GM18511 (cell line): ENCODE results near the gene DCAF5.
"Not testable (repeated sequence)": the region's sequence is repeated elsewhere in the genome, so short reads cannot be mapped to it uniquely, and the experiment has no call there.

Experiments used
- ATAC-seq: cut with Tn5 transposase; IDR thresholded peaks from one replicate; pipeline ENCODE4 v1.9.1; 2021; ENCODE audit warnings: mild to moderate bottlenecking, moderate library complexity; ENCODE audit not compliant: unreplicated experiment

DCAF5 gene

GRCh38 chr14:69073915-69074314 is 79.0 kb downstream of the DCAF5 start:
- ATAC-seq: no peak

DNA sequence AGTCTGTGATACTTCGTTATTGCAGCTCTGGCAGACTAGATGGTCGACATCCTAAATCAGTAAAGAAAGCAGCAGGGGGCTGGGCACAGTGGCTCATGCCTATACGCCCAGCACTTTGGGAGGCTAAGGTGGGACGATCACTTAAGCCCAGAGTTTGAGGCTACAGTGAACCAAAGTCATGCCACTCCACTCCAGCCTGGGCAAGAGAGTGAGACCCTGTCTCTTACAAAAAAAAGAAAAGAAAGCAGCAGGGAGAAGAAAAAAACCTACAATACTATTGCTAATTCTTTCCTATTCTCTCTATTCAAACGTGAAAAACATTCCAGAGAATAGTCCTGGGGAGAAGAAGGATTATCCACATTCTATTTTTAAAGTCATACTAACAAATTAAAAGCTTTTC is 79.5 kb downstream of the DCAF5 start:
- ATAC-seq: no peak

GRCh38 chr14:69072584-69072983 is 80.3 kb downstream of the DCAF5 start:
- ATAC-seq: no peak

- no peak for ATAC-seq
These were observed 84.0 kb downstream of the DCAF5 start for GRCh38 chr14:69068744-69069421.

- ATAC-seq: peak; percentile 58
These were observed 86.3 kb downstream of the DCAF5 start for GRCh38 chr14:69066396-69067171.

- ATAC-seq: not testable (repeated sequence)
These were observed 87.0 kb downstream of the DCAF5 start for GRCh38 chr14:69065934-69066333.

DNA sequence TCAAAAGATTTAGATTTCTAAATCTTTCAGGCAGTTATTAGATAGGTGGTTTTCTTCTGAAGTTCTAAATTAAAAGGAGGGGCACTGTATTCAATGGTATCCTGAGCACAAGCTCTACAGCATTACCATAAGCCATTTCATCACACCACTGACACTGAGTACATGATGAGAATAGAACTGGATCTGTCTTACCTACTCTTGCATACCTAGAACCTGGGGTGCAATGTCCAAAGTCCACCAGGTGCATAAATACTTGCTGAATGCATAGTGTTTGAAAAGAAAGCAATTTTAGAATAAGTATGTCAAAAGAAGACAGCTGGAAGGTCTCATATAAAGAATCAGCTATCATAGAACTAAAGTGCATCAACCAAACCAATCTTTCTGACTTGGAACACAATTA is 88.3 kb downstream of the DCAF5 start:
- no peak for ATAC-seq

- ATAC-seq: no peak
These were observed 93.0 kb downstream of the DCAF5 start for GRCh38 chr14:69059658-69060623.

- ATAC-seq: no peak
These were observed 96.7 kb downstream of the DCAF5 start for GRCh38 chr14:69055999-69056788.

DNA sequence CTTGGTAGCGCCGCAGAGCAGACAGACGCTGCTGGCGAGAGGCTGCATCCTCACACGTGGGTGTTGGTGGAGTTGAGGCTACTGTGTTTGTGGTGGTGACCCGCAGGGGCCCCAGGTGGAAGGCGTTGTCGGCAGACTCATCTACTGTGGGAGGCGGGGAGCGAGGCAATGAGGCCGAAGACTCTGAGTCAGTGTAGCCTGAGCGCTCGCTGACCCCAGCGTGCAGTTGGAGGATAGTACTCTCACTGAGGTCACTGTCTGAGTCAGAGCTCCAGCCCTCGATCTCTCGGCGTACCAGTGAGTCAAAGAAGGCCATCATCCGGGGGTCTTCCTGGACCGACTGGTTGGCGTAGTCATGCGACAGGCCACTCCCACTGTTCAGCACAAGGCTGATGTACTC is 97.8 kb downstream of the DCAF5 start:
- ATAC-seq: no peak

- ATAC-seq: no peak
These were observed 98.9 kb downstream of the DCAF5 start for GRCh38 chr14:69054030-69054429.

DNA sequence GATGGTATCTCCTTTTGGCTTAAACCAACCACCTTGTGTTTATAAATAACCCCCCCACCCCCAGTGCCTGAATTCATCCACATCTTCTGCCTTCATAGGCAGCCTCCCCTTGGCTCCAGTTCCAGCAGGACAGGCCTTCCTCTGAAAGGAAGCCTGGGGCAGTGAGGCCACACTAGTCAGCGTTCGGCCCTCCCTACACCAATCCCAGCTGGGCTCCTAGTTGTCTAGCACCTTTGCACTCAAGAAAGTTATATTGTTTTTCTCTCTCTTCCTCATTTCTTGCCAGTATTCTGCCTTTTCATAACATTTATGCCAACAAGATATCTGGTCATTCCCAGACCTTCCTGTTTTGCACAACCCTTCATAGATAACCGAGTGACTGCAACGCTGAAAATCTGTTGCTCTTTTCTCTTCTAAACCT is 100.7 kb downstream of the DCAF5 start:
- no peak for ATAC-seq

GRCh38 chr14:69050240-69051184 is 102.4 kb downstream of the DCAF5 start:
- ATAC-seq: no peak

DNA sequence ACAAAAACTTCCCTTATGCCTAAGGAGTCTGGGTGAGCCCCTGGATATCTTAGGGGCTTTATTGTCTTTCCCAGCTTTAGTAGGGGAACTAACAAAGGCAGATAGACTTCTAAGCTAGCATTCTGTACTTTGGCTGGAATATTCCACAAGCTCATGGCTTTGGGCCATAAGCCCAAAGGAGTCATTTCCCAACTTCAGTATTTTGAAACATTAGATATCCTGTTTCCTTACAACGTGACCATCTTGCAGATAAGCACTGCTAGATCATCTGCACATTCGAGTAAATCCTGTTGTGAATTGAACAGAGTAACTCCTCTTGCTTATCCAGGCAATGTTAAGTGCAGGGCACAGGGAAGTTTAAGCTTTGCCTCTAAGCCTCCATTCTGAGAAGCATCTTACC is 103.2 kb downstream of the DCAF5 start:
- ATAC-seq: no peak

DNA sequence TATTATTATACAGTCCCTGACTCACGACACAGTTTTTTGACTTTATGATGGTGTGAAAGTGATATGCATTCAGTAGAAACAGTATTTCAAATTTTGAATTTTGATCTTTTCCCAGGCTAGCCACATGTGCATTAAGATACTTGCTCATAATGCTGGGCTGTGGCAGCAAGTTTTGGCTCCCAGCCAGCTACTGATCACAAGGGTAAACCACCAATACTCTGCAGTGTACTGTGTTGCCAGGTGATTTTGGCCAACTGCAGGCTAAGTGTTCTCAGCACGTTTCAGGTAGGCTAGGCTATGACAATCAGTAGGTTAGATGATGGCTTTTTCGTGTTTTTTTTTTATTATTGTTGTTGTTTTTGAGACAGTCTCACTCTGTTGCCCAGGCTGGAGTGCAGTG is 104.5 kb downstream of the DCAF5 start:
- no peak for ATAC-seq

DNA sequence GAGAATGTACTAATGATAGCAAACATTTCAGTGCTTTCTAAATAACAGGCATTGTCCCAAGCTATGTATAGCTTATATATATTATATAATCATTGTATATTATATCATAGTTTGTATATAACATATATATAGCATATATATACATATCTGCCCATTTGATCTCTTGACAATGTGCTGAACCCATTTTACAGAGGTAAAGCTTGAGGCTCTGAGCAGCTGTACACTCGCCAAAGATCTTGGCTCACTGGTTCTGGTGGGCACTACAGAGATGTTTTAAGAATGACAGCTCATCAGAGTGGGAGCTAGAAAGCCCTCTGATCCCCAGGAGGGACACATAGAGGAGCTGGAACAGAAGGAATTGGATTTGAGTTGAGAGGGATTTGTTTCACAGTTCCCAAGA is 105.7 kb downstream of the DCAF5 start:
- no peak for ATAC-seq

GRCh38 chr14:69046476-69046860 is 106.5 kb downstream of the DCAF5 start:
- no peak for ATAC-seq

- ATAC-seq: no peak
These were observed 107.0 kb downstream of the DCAF5 start for GRCh38 chr14:69045857-69046475.

- ATAC-seq: no peak
These were observed 107.9 kb downstream of the DCAF5 start for GRCh38 chr14:69044965-69045555.
